Measurements from ENCODE around the gene CEACAM19. TPM values are rescaled to one million over a fixed set of nuclear protein-coding genes. Genes with fewer than 3 reads are reported as not detected.
"Not testable (repeated sequence)": the region's sequence is repeated elsewhere in the genome, so short reads cannot be mapped to it uniquely, and the experiment has no call there.

The CEACAM19 gene, protein sequence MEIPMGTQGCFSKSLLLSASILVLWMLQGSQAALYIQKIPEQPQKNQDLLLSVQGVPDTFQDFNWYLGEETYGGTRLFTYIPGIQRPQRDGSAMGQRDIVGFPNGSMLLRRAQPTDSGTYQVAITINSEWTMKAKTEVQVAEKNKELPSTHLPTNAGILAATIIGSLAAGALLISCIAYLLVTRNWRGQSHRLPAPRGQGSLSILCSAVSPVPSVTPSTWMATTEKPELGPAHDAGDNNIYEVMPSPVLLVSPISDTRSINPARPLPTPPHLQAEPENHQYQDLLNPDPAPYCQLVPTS
- total RNA-seq, result 1.3 and 1.5 TPM in 2 replicates

DNA sequence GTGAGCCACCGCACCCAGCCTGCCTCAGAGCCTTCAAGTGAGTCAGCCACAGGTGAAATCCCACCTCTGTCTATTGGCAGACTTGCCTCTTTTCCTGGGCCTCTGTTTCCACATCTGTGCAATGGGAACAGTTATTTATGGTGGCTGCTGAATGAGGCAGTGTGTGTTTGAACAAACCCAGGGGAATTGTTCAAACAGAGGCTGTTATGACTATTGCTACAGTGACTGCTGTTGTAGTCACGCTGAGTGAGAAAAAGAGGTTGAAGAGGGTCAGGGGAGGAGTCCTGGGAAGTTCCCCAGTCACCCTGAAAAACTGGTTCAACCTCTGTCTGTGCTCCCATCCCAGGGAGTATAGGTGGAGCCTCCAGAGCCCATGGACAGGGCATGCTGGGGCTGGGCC is at the start of gene CEACAM19:
Gene CEACAM19, plus strand, starts transcription at position 83 of the 400 bp plus-strand sequence. CDS start 450 bp downstream, outside the sequence.
- intact Hi-C loops (cut with micrococcal nuclease), result no loop called here
- no peak within 1 kb of the TSS for H3K27ac Mint-ChIP-seq
- H3K4me3 Mint-ChIP-seq (ENCODE audit: low read depth), result no peak within 1 kb of the TSS

DNA sequence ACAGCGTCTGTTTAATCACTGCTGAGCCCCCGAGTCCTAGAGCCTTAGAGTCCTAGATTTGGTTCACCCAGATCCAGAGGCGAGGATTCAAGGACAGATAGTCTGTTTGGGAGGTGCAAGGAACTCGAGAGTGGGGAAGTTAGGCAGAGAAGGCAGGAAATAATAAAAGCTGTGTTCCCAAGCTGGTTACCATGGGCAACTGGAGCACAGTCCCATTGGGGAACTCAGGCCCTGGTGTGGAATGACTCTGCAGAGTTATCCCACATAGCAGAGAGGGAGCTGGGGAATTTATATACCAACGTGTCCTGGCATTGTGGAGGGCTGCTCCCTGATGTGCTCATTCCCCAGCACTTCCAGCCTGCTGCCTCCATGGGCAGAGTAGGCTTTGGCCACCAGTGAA is 48.2 kb upstream of the CEACAM19 start:
- Mint-ChIP-seq H3K9me3 (no peaks in the 10 kb centered on the region), H3K27me3 (ENCODE audit: low read depth) (no peaks in the 10 kb centered on the region), H3K4me1 (ENCODE audit: low read depth) (no peaks in the 10 kb centered on the region), H3K4me3 (ENCODE audit: low read depth) (no peak overlapping the region), H3K27ac (no peak overlapping the region), H3K36me3 (ENCODE audit: low read depth) (no peaks in the 10 kb centered on the region)
- intact Hi-C loops (cut with micrococcal nuclease), result no loop called here
- no peak for DNase-seq (ENCODE audit: low spot score)

More for the DNA sequence above, at the start of gene CEACAM19:
- Mint-ChIP-seq H3K4me1 (ENCODE audit: low read depth) (no peaks in the 10 kb centered on the region), H3K9me3 (no peaks in the 10 kb centered on the region), H3K27me3 (ENCODE audit: low read depth) (no peaks in the 10 kb centered on the region), H3K36me3 (ENCODE audit: low read depth) (no peaks in the 10 kb centered on the region)
- no peak for DNase-seq (ENCODE audit: low spot score)

DNA sequence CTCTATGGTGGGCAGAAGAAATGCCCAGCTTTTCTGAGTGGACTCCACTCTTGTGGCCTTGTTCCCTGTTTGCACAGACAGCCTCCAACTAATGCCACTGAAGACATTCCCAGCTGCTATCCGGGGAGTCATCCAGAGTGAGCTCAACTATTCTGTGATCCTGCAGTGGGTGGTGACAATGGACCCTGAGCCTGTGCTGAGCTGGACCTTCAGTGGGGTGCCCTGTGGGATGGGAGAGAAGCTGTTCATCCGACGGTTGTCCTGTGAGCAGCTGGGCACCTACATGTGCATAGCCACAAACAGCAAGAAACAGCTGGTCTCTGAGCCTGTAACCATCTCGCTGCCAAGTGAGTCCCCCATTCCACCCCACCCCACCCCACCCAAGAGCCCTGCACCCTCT is 47.7 kb upstream of the CEACAM19 start:
- DNase-seq (ENCODE audit: low spot score), result no peak
- Mint-ChIP-seq H3K4me3 (ENCODE audit: low read depth) (no peak overlapping the region), H3K9me3 (no peaks in the 10 kb centered on the region), H3K36me3 (ENCODE audit: low read depth) (no peaks in the 10 kb centered on the region), H3K27ac (no peak overlapping the region), H3K27me3 (ENCODE audit: low read depth) (no peaks in the 10 kb centered on the region), H3K4me1 (ENCODE audit: low read depth) (no peaks in the 10 kb centered on the region)
- intact Hi-C loops (cut with micrococcal nuclease), result no loop called here

DNA sequence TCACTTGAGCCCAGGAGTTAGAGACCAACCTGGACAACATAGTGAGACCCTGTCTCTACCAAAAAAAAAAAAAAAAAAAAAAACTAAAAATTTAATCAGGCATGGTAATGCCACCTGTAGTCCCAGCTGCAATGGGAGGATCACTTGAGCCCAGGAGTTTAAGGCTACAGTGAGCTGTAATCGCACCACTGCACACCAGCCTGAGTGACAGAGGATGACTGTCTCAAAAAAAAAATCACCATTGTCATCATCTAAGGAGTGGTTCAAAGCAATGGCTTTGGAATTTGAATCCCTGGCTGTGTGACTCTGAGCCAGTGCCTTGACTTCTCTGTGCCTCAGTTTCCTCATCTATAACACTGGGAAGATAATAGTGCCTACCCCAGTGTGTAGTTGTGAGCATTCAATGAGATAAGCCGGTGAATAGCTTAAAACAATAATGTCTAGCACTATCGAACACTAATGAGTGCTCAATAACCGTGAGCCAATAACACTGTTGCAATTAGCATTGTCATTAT is 46.4 kb upstream of the CEACAM19 start:
- H3K27ac Mint-ChIP-seq, result no peak overlapping the region
- H3K4me3 Mint-ChIP-seq (ENCODE audit: low read depth), result no peak overlapping the region
- H3K27me3 Mint-ChIP-seq (ENCODE audit: low read depth), result no peaks in the 10 kb centered on the region
- no peaks in the 10 kb centered on the region for H3K36me3 Mint-ChIP-seq (ENCODE audit: low read depth)
- no peaks in the 10 kb centered on the region for H3K9me3 Mint-ChIP-seq
- intact Hi-C loops (cut with micrococcal nuclease), result no loop called here
- H3K4me1 Mint-ChIP-seq (ENCODE audit: low read depth), result no peaks in the 10 kb centered on the region
- no peak for DNase-seq (ENCODE audit: low spot score)

DNA sequence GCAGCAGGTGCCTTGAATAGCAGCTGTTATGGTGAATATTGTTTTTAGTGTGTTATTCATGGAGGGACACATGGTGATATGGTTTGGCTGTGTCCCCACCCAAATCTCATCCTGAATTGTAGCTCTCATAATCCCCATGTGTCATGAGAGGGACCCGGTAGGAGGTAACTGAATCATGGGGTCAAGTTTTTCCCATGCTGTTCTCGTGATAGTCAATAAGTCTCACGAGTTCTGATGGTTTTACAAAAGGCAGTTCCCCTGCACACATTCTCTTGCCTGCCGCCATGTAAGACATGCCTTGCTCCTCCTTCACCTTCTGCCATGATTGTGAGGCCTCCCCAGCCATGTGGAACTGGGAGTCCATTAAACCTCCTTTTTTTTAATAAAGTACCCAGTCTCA is 45.6 kb upstream of the CEACAM19 start:
- H3K9me3 Mint-ChIP-seq; H3K27me3 Mint-ChIP-seq (ENCODE audit: low read depth); H3K4me3 Mint-ChIP-seq (ENCODE audit: low read depth); H3K27ac Mint-ChIP-seq; intact Hi-C loops (cut with micrococcal nuclease); H3K36me3 Mint-ChIP-seq (ENCODE audit: low read depth); H3K4me1 Mint-ChIP-seq (ENCODE audit: low read depth); DNase-seq (ENCODE audit: low spot score): not testable (repeated sequence)

DNA sequence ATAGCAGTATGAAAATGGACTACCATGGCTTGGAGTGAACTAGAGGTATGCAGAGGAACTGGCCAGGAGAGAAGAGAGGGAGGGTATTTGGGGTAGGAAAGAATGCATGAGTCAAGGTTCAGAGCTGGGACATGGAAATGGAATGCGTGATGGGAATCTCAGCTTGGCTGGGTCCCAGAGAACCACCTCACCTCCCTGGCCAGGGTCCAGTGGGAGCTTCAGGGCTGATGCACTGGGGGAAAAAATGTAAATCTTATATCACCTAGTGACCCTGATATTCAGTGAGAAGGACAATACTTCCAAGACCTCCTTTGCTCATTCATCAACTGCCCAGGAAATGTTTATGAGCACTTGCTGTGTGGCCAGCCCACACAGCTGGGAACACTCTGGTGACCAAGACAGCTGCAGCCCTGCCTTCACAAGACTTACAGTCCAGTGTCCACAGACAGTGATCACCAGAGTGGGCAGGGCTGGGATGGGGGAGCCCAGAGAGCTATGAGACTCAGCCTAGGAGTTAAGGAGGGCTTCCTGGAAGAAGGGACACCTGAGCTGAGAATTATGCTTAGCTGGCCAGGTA is 45.1 kb upstream of the CEACAM19 start:
- no peaks in the 10 kb centered on the region for H3K4me1 Mint-ChIP-seq (ENCODE audit: low read depth)
- intact Hi-C loops (cut with micrococcal nuclease), result no loop called here
- no peaks in the 10 kb centered on the region for H3K9me3 Mint-ChIP-seq
- H3K4me3 Mint-ChIP-seq (ENCODE audit: low read depth), result no peak overlapping the region
- H3K27me3 Mint-ChIP-seq (ENCODE audit: low read depth), result no peaks in the 10 kb centered on the region
- no peaks in the 10 kb centered on the region for H3K36me3 Mint-ChIP-seq (ENCODE audit: low read depth)
- H3K27ac Mint-ChIP-seq, result no peak overlapping the region
- DNase-seq (ENCODE audit: low spot score), result no peak

DNA sequence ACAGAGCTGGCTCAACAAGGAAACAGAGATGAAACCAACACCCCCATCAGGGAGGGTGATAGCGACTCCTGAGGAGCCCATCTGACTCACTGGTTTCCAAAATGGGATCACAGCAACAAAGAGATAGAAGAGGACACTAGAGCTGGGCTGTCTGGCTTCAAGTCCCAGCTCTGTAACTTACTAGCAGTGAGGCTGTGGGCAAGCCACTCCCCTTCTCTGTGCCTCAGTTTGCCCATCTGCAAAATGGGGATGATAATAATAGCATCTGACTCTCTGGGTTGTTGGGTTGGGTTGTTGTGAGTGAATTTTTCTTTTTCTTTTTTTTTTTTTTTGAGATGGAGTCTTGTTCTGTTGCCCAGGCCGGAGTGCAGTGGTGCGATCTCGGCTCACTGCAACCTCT is 43.7 kb upstream of the CEACAM19 start:
- H3K36me3 Mint-ChIP-seq (ENCODE audit: low read depth), result no peaks in the 10 kb centered on the region
- no peak overlapping the region for H3K4me3 Mint-ChIP-seq (ENCODE audit: low read depth)
- intact Hi-C loops (cut with micrococcal nuclease), result no loop called here
- no peaks in the 10 kb centered on the region for H3K27me3 Mint-ChIP-seq (ENCODE audit: low read depth)
- no peak overlapping the region for H3K27ac Mint-ChIP-seq
- H3K9me3 Mint-ChIP-seq, result peaks cover 4% of the 10 kb centered on the region
- no peaks in the 10 kb centered on the region for H3K4me1 Mint-ChIP-seq (ENCODE audit: low read depth)
- no peak for DNase-seq (ENCODE audit: low spot score)

DNA sequence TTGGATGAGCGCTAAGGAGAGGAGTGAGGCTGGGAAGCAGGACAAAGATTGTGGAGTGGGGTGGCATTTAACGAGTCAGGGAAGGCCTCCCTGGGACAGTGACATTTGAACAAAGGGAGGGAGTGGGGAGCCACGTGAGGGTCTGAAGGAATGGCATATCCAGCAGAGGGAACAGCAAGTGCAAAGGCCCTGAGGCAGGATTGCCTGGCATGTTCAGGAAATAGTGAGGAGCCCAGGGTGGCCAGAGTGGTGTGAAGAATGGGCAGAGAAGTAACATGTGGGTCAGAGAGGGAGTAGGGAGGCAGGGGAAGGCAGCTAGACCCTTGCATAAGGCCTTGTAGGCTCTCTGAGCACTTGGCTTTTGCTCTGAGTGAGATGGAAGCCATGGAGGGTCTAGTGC is 42.5 kb upstream of the CEACAM19 start:
- no peaks in the 10 kb centered on the region for H3K36me3 Mint-ChIP-seq (ENCODE audit: low read depth)
- no peak overlapping the region for H3K4me3 Mint-ChIP-seq (ENCODE audit: low read depth)
- H3K9me3 Mint-ChIP-seq, result peaks cover 4% of the 10 kb centered on the region
- H3K27ac Mint-ChIP-seq, result no peak overlapping the region
- H3K4me1 Mint-ChIP-seq (ENCODE audit: low read depth), result no peaks in the 10 kb centered on the region
- no peak for DNase-seq (ENCODE audit: low spot score)
- intact Hi-C loops (cut with micrococcal nuclease), result no loop called here
- no peaks in the 10 kb centered on the region for H3K27me3 Mint-ChIP-seq (ENCODE audit: low read depth)

DNA sequence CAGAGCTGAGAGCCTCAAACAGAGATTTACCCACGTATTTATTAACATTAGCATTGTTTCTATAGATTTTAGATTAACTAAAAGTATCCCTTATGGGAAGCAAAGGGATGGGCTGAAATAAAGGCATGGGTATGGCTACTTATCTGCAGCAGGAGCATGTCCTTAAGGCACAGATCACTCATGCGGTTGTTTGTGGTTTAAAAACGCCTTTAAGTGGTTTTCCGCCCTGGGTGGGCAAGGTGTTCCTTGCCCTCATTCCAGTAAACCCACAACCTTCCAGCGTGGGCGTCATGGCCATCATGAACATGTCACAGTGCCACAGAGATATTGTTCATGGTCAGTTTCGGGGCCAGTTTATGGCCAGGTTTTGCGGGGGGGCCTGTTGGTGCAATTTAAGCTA is 39.7 kb upstream of the CEACAM19 start:
- H3K27ac Mint-ChIP-seq; H3K36me3 Mint-ChIP-seq (ENCODE audit: low read depth); H3K4me1 Mint-ChIP-seq (ENCODE audit: low read depth); intact Hi-C loops (cut with micrococcal nuclease); H3K9me3 Mint-ChIP-seq; H3K27me3 Mint-ChIP-seq (ENCODE audit: low read depth); DNase-seq (ENCODE audit: low spot score); H3K4me3 Mint-ChIP-seq (ENCODE audit: low read depth): not testable (repeated sequence)

DNA sequence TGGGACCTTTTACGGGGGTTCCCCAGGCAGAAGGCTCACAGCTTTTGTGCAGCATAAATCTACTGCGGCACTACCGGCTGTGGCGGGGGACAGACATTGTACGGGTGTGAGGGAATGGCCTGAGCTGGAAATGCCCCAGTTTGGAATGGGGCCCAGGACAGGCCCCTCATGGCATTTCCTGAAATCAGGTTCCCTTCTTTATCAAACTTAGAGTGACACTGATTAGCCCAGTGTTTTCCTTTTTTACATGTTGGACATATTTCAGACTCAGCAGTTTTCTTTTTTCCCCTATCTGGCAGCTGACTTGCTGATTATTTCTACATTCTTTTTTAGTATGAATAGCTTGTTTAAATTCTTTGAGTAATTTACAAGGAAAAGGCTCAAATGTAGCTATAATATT is 37.2 kb upstream of the CEACAM19 start:
- H3K27me3 Mint-ChIP-seq (ENCODE audit: low read depth); H3K27ac Mint-ChIP-seq; H3K4me3 Mint-ChIP-seq (ENCODE audit: low read depth); H3K9me3 Mint-ChIP-seq; H3K36me3 Mint-ChIP-seq (ENCODE audit: low read depth); DNase-seq (ENCODE audit: low spot score); intact Hi-C loops (cut with micrococcal nuclease); H3K4me1 Mint-ChIP-seq (ENCODE audit: low read depth): not testable (repeated sequence)

DNA sequence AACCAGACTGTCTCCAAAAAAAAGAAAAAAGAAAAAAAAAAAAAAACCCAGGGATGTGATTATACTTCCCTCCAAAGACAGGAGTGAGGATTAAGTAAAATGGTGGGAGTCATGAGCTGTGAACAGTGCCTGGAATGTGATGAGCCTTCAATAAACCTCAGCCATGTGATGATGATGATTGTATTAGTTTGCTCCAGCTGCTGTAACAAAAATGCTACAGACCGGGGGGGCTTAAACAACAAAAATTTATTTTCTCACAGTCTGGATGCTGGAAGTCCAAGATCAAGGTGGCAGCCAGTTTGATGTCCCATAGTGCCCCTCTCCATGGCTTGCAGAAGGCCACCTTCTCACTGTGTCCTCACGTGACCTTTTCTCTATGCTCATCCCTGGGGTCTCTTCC is 36.5 kb upstream of the CEACAM19 start:
- Mint-ChIP-seq H3K36me3 (ENCODE audit: low read depth) (no peaks in the 10 kb centered on the region), H3K4me1 (ENCODE audit: low read depth) (no peaks in the 10 kb centered on the region), H3K4me3 (ENCODE audit: low read depth) (no peak overlapping the region), H3K9me3 (peaks cover 8% of the 10 kb centered on the region), H3K27me3 (ENCODE audit: low read depth) (peaks cover 5% of the 10 kb centered on the region), H3K27ac (no peak overlapping the region)
- DNase-seq (ENCODE audit: low spot score), result no peak
- intact Hi-C loops (cut with micrococcal nuclease), result no loop called here

DNA sequence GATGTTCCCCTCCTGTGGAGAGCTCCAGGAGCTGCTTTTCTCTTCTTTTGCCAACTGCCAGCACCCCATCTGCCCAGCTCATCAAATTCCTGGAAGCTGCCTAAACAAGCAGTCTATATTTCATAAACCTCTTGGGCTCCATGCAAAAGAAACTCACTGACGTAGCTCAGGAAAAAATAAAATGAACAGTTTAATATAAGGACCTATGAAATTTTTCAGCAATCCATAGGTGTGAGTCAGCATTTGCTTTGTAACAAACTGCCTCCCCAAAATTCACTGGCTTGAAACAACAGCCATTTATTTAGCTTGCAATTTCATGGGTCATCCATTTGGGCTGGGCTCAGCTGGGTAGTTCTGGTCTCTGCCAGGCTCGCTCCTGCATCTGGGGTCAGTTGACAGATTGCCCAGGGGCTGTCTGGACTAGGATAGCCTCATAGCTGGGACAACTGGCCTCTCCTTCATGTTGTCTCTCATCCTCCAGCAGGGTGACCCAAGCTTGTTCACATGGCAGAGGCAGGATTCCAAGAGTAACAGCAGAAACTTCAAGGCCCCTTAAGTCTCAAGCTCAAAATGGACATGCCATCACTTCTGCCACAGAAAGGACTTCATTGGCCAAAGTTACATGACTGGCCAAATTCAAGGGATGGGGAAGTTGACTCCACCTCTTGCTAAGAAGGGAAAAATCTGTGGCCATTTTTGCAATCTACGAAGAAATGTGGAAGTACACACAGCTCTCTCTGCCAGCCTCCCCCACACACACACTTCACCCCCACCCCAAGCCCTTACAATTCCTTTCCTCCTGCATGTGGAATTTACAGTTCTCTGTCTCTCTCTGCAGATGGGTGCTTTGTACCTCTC is 35.5 kb upstream of the CEACAM19 start:
- peaks cover 8% of the 10 kb centered on the region for H3K9me3 Mint-ChIP-seq
- no peak overlapping the region for H3K4me3 Mint-ChIP-seq (ENCODE audit: low read depth)
- H3K27me3 Mint-ChIP-seq (ENCODE audit: low read depth), result peaks cover 5% of the 10 kb centered on the region
- no peak overlapping the region for H3K27ac Mint-ChIP-seq
- DNase-seq (ENCODE audit: low spot score), result no peak
- intact Hi-C loops (cut with micrococcal nuclease), result no loop called here
- H3K36me3 Mint-ChIP-seq (ENCODE audit: low read depth), result no peaks in the 10 kb centered on the region
- no peaks in the 10 kb centered on the region for H3K4me1 Mint-ChIP-seq (ENCODE audit: low read depth)
